Thymus (tissue), 11 donors: Measurements from ENCODE around the gene OR4D2. TPM values are rescaled to one million over a fixed set of nuclear protein-coding genes. Genes with fewer than 3 reads are reported as not detected.

Experiments used
- DNase-seq, 9 donors: peaks; one replicate each; pipeline ENCODE4 v3.0.0-alpha.2; 2013; ENCODE audit warnings: low spot score in 9 of 9, low read depth in 6 of 9, missing footprints in 1 of 9
- H3K27ac ChIP-seq, 2 donors: one replicate each; pipeline ENCODE4 v1.5.1; 2013; ENCODE audit warnings: control low read depth in 1 of 2, low read depth in 1 of 2, low read length in 1 of 2, mild to moderate bottlenecking in 1 of 2, moderate library complexity in 1 of 2
- H3K27me3 ChIP-seq, 2 donors: one replicate each; pipeline ENCODE4 v1.5.1; 2013; ENCODE audit warnings: low read length in 1 of 2; ENCODE audit not compliant: control insufficient read depth in 2 of 2, insufficient read depth in 1 of 2
- H3K36me3 ChIP-seq, 2 donors: one replicate each; pipeline ENCODE4 v1.5.1; 2013; ENCODE audit warnings: low read length in 1 of 2, mild to moderate bottlenecking in 1 of 2, moderate library complexity in 1 of 2; ENCODE audit not compliant: control insufficient read depth in 2 of 2, insufficient read depth in 2 of 2
- H3K4me1 ChIP-seq, 2 donors: one replicate each; pipeline ENCODE4 v1.5.1; 2013; ENCODE audit warnings: low read length in 2 of 2; ENCODE audit not compliant: control insufficient read depth in 2 of 2, insufficient read depth in 2 of 2
- H3K4me3 ChIP-seq, 2 donors: one replicate each; pipeline ENCODE4 v1.5.1; 2013; ENCODE audit warnings: low read length in 2 of 2, control low read depth in 1 of 2, mild to moderate bottlenecking in 1 of 2
- H3K9me3 ChIP-seq, 2 donors: one replicate each; pipeline ENCODE4 v1.5.1; 2013; ENCODE audit warnings: low read length in 1 of 2, mild to moderate bottlenecking in 1 of 2; ENCODE audit not compliant: control insufficient read depth in 2 of 2, insufficient read depth in 1 of 2
- WGBS: extraction: QIAGEN DNeasy Blood & Tissue Kit; methylation state at CpG from one replicate; pipeline ENCODE4 v1.1.7; 2013; 5-methylcytosine and 5-hydroxymethylcytosine counted together
- polyA plus RNA-seq: library from polyadenylated mRNA; stranded (reverse); fragments of 200-250 nt; gene quantifications from one replicate; pipeline ENCODE4 v1.2.3, GENCODE V29; 2013
- total RNA-seq: library from RNA; stranded (reverse); fragments of 120-200 nt; gene quantifications from one replicate; pipeline ENCODE4 v1.2.4, GENCODE V29; 2013
- donor health status: healthy.

Gene OR4D2
- total and polyA plus RNA-seq, 2 donors = 0.02 TPM; not detected in 1

DNA sequence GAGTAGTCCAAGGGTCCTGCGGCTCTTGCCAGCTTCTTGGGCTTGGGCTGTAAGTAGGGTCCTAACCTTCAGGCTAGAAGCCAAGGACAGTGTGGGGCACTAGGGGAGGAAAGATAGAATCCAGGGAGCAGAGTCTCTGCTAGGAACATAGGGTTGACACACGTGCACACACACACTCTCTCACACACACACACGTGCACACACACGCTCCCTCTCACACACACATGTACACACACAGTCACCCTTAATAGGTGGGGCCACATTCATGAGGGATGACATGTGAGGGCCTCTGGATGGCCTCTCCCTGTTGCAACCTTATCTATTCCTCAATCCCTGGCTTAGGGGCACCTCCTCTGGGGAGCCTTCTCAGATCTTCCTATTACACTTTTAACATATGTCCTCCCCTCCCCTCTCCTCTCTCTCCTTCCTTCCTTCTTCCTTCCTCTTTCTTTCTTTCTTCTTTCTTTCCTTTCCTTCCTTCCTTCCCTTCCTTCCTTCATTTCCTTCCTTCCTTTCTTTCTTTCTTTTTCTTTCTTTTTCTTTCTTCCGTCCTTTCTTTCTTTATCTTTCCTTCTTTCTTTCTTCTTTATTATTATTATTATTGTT is 28.8 kb downstream of the OR4D2 start:
- Histone ChIP-seq H3K27me3 (peaks cover 0 to 12% of the 10 kb centered on the region in 2 donors), H3K36me3 (no peaks in the 10 kb centered on the region), H3K9me3 (no peaks in the 10 kb centered on the region), H3K4me1 (no peaks in the 10 kb centered on the region), H3K27ac (no peak overlapping the region), H3K4me3 (no peak overlapping the region)
- WGBS = 95% methylated on average over 5 of the region's 5 CpGs
- DNase-seq = no peak

DNA sequence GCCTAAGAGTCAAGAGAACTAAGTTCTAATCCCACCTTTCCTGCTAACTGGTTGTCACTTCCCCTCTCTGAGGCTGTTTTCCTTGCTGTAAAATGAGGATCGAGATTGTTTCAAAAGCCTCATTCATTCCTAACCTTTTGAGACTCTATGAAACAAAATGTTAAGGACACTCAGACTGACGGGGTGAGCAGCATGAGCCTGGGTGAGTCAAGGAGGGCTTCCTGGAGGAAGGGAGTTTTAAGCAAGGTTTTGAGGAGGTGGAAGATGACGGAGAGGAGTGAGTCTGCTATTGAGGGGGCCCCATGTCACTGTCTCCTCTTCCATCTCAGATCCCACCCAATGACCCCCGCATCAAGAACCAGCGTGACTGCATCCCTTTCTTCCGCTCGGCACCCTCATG is 29.8 kb downstream of the OR4D2 start:
- Histone ChIP-seq H3K27me3 (peaks cover 0 to 11% of the 10 kb centered on the region in 2 donors), H3K4me1 (no peaks in the 10 kb centered on the region), H3K27ac (no peak overlapping the region), H3K9me3 (no peaks in the 10 kb centered on the region), H3K36me3 (no peaks in the 10 kb centered on the region), H3K4me3 (no peak overlapping the region)
- no peak for DNase-seq
- 92% methylated on average over 7 of the region's 7 CpGs for WGBS

- 52% methylated on average over 14 of the region's 14 CpGs for WGBS
- peak in 6 of 9 donors; percentile 18 to 48 (median 28) for DNase-seq
Measured at GRCh38 chr17:58200024-58200633, 33.3 kb downstream of the OR4D2 start.

DNA sequence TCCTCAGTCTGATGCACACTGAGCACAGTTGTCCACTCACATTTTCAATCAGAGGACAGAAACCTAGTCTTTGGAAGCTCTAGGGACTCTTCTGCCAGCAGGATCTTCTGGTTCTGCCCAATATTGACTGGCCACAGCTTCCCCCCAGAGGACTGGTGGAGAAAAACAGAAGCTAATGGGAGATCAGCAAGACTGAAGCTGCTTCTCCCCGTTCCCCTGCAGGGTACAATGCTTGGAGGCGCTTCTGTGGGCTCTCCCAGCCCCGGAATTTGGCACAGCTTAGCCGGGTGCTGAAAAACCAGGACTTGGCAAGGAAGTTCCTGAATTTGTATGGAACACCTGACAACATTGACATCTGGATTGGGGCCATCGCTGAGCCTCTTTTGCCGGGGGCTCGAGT is 36.1 kb downstream of the OR4D2 start:
- Histone ChIP-seq H3K27ac (no peak overlapping the region), H3K4me1 (no peaks in the 10 kb centered on the region), H3K9me3 (no peaks in the 10 kb centered on the region), H3K4me3 (no peak overlapping the region), H3K36me3 (peaks cover 0 to 12% of the 10 kb centered on the region in 2 donors), H3K27me3 (peaks cover 0 to 6% of the 10 kb centered on the region in 2 donors)
- no peak for DNase-seq
- WGBS = 94% methylated on average over 7 of the region's 7 CpGs

More at GRCh38 chr17:58200024-58200633, 33.3 kb downstream of the OR4D2 start:
- Histone ChIP-seq H3K27me3 (peaks cover 0 to 9% of the 10 kb centered on the region in 2 donors), H3K27ac (no peak overlapping the region), H3K4me1 (no peaks in the 10 kb centered on the region), H3K36me3 (no peaks in the 10 kb centered on the region), H3K4me3 (no peak overlapping the region), H3K9me3 (no peaks in the 10 kb centered on the region)

GRCh38 chr17:58204796-58205195 is 38.0 kb downstream of the OR4D2 start:
- H3K4me1 ChIP-seq = no peaks in the 10 kb centered on the region
- peaks cover 0 to 16% of the 10 kb centered on the region in 2 donors for H3K36me3 ChIP-seq
- H3K4me3 ChIP-seq = no peak overlapping the region
- no peak for DNase-seq
- H3K27ac ChIP-seq = no peak overlapping the region
- H3K9me3 ChIP-seq = no peaks in the 10 kb centered on the region
- WGBS = 98% methylated on average over 5 of the region's 5 CpGs
- peaks cover 0 to 4% of the 10 kb centered on the region in 2 donors for H3K27me3 ChIP-seq

DNA sequence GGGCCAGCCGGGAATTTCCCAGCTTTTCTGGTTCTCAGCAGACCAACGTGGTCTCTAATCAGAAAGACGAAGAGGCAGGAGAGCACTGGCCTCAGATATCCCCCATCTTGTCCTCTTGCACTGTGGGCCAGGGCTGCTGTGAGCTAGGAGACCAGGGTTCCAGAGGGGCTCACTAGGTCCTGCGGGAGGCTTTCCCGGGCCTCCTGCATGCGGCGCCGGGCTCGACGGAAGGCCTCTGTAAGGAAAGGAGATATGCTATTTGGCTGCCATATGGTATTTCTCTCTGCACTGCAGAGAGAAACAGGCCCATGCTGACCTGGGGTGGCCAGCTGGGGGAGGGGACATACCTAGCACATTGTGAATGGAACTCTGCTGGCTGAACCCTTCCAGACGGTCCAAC is 39.2 kb downstream of the OR4D2 start:
- no peaks in the 10 kb centered on the region for H3K4me1 ChIP-seq
- H3K4me3 ChIP-seq = no peak overlapping the region
- no peak for DNase-seq
- WGBS = 97% methylated on average over 11 of the region's 11 CpGs
- no peaks in the 10 kb centered on the region for H3K9me3 ChIP-seq
- peaks cover 0 to 25% of the 10 kb centered on the region in 2 donors for H3K36me3 ChIP-seq
- no peaks in the 10 kb centered on the region for H3K27me3 ChIP-seq
- no peak overlapping the region for H3K27ac ChIP-seq

GRCh38 chr17:58207451-58207850 is 40.7 kb downstream of the OR4D2 start:
- H3K9me3 ChIP-seq = no peaks in the 10 kb centered on the region
- 96% methylated on average over 3 of the region's 3 CpGs for WGBS
- no peaks in the 10 kb centered on the region for H3K27me3 ChIP-seq
- H3K4me3 ChIP-seq = no peak overlapping the region
- H3K27ac ChIP-seq = no peak overlapping the region
- H3K4me1 ChIP-seq = no peaks in the 10 kb centered on the region
- peaks cover 0 to 30% of the 10 kb centered on the region in 2 donors for H3K36me3 ChIP-seq
- no peak for DNase-seq

DNA sequence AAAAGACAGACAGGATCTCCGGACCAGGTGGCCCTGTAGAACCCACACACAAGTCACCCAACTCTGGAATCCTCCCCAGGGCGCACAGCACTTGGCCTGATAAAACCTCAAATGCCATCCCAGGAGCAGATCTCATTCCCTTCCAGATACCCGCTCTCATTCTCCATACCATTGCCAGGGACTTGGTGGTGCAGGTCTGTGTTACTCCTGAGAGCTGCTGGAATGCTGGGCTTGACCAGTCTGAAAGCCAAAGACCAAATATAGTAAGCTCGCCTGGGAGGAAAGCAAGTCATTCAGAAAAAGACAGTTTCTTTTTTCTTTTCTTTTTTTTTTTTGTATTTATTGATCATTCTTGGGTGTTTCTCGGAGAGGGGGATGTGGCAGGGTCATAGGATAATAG is 41.6 kb downstream of the OR4D2 start:
- Histone ChIP-seq H3K36me3 (peaks cover 0 to 39% of the 10 kb centered on the region in 2 donors), H3K4me1 (no peaks in the 10 kb centered on the region), H3K27me3 (no peaks in the 10 kb centered on the region), H3K27ac (no peak overlapping the region), H3K4me3 (no peak overlapping the region), H3K9me3 (no peaks in the 10 kb centered on the region)
- DNase-seq = no peak
- 96% methylated on average over 5 of the region's 5 CpGs for whole genome bisulfite sequencing

GRCh38 chr17:58210922-58211321 is 44.1 kb downstream of the OR4D2 start:
- Histone ChIP-seq H3K9me3 (no peaks in the 10 kb centered on the region), H3K4me1 (no peaks in the 10 kb centered on the region), H3K27ac (no peak overlapping the region), H3K27me3 (no peaks in the 10 kb centered on the region), H3K36me3 (peaks cover 5 to 37% of the 10 kb centered on the region in 2 donors), H3K4me3 (no peak overlapping the region)
- DNase-seq = no peak
- 94% methylated on average over 5 of the region's 5 CpGs for WGBS
